ENCODE measurements around the gene CTCF. TPM values are rescaled to one million over a fixed set of nuclear protein-coding genes. Genes with fewer than 3 reads are reported as not detected.

The CTCF gene
- total and polyA plus RNA-seq, 2 donors (not counting 1 experiment from before 2014, with no cell fraction given), result 20.0 to 20.9 TPM

DNA sequence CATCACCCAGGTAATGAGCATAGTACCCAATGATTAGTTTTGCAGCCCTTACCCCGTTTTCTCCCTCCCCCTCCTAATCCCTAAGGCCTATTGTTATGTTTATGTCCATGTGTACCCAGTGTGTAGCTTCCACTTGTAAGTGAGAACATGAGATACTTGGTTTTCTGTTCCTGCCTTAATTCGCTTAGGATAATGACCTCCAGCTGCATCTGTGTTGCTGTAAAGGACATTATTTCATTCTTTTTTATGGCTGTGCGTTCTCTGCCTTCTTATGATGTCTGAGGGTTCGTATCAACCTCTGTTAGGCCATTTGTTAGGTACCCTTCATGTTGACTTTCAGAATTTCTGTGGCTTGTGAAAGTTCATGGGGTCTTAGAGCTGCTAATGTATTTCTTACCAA lies 31.0 kb downstream of the CTCF start:
- H3K27me3 ChIP-seq (ENCODE audit: control insufficient read depth, insufficient read depth, low read length), result no peaks in the 10 kb centered on the region
- no peak overlapping the region for H3K9ac ChIP-seq (ENCODE audit: insufficient read depth, low read length)
- DNase-seq (ENCODE audit: low read depth in 2 of 2), result peak in 1 of 2 donors; percentile 12
- H3K79me2 ChIP-seq (ENCODE audit: control insufficient read depth, insufficient read depth, low read length), result peaks cover 23% of the 10 kb centered on the region
- H3K4me3 ChIP-seq (replicated peaks in 1 of 4; ENCODE audit: control extremely low read depth in 1 of 4, insufficient read depth in 1 of 4, low read depth in 3 of 4, low read length in 4 of 4), result no peak overlapping the region
- TF ChIP-seq, protein P1, sequence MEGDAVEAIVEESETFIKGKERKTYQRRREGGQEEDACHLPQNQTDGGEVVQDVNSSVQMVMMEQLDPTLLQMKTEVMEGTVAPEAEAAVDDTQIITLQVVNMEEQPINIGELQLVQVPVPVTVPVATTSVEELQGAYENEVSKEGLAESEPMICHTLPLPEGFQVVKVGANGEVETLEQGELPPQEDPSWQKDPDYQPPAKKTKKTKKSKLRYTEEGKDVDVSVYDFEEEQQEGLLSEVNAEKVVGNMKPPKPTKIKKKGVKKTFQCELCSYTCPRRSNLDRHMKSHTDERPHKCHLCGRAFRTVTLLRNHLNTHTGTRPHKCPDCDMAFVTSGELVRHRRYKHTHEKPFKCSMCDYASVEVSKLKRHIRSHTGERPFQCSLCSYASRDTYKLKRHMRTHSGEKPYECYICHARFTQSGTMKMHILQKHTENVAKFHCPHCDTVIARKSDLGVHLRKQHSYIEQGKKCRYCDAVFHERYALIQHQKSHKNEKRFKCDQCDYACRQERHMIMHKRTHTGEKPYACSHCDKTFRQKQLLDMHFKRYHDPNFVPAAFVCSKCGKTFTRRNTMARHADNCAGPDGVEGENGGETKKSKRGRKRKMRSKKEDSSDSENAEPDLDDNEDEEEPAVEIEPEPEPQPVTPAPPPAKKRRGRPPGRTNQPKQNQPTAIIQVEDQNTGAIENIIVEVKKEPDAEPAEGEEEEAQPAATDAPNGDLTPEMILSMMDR (conservative IDR thresholded peaks at IDR 0.05 in 1 of 2, IDR thresholded peaks at IDR 0.05 in 1 of 2; ENCODE audit: low read depth in 1 of 2, low read length in 2 of 2), result no peak
- TF ChIP-seq EZH2 (IDR thresholded peaks at IDR 0.05; ENCODE audit: low read length, missing control alignments), result no peak
- H3K27ac ChIP-seq (ENCODE audit: insufficient read depth, low read length), result no peak overlapping the region
- no peak overlapping the region for H3K4me2 ChIP-seq (ENCODE audit: extremely low read depth, insufficient read depth, low read length)
- H3K36me3 ChIP-seq (ENCODE audit: control insufficient read depth, insufficient read depth, low read length), result no peaks in the 10 kb centered on the region
- H2AFZ ChIP-seq (ENCODE audit: low read length), result no peak overlapping the region
- no peaks in the 10 kb centered on the region for H3K9me3 ChIP-seq (ENCODE audit: control insufficient read depth, insufficient read depth, low read depth, low read length)
- no peaks in the 10 kb centered on the region for H3K4me1 ChIP-seq (ENCODE audit: control insufficient read depth, extremely low read depth, insufficient read depth, low read length)
- H4K20me1 ChIP-seq (ENCODE audit: control insufficient read depth, extremely low read depth, insufficient read depth, low read length), result no peaks in the 10 kb centered on the region

DNA sequence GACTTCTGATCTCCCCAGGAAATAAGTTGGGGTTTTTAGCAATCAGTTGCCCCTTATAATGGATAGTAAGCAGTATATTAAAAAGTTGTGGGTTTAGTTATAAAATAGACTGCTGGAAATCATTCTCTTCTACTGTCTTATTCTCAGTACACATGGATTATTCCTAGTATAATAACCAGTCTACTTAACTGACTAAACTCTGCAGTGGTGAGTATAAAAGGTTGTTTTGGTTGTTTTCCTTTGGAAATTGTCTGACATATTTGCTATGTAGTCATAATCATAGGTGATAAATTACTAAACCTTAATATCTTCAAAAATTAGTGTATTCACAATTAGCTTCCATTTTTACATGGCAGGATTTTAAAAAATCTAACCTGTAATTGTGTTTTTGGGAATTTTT lies 31.4 kb downstream of the CTCF start:
- Histone ChIP-seq H3K79me2 (ENCODE audit: control insufficient read depth, insufficient read depth, low read length) (peaks cover 23% of the 10 kb centered on the region), H3K4me3 (replicated peaks in 1 of 4; ENCODE audit: control extremely low read depth in 1 of 4, insufficient read depth in 1 of 4, low read depth in 3 of 4, low read length in 4 of 4) (no peak overlapping the region), H3K9me3 (ENCODE audit: control insufficient read depth, insufficient read depth, low read depth, low read length) (no peaks in the 10 kb centered on the region), H3K9ac (ENCODE audit: insufficient read depth, low read length) (no peak overlapping the region), H3K27ac (ENCODE audit: insufficient read depth, low read length) (no peak overlapping the region), H3K4me1 (ENCODE audit: control insufficient read depth, extremely low read depth, insufficient read depth, low read length) (no peaks in the 10 kb centered on the region), H3K27me3 (ENCODE audit: control insufficient read depth, insufficient read depth, low read length) (no peaks in the 10 kb centered on the region), H3K36me3 (ENCODE audit: control insufficient read depth, insufficient read depth, low read length) (no peaks in the 10 kb centered on the region), H3K4me2 (ENCODE audit: extremely low read depth, insufficient read depth, low read length) (no peak overlapping the region), H2AFZ (ENCODE audit: low read length) (no peak overlapping the region), H4K20me1 (ENCODE audit: control insufficient read depth, extremely low read depth, insufficient read depth, low read length) (no peaks in the 10 kb centered on the region)
- no peak for DNase-seq (ENCODE audit: low read depth in 2 of 2)
- TF ChIP-seq EZH2 (IDR thresholded peaks at IDR 0.05; ENCODE audit: low read length, missing control alignments), result no peak
- TF ChIP-seq, protein P1 (conservative IDR thresholded peaks at IDR 0.05 in 1 of 2, IDR thresholded peaks at IDR 0.05 in 1 of 2; ENCODE audit: low read depth in 1 of 2, low read length in 2 of 2), result no peak

DNA sequence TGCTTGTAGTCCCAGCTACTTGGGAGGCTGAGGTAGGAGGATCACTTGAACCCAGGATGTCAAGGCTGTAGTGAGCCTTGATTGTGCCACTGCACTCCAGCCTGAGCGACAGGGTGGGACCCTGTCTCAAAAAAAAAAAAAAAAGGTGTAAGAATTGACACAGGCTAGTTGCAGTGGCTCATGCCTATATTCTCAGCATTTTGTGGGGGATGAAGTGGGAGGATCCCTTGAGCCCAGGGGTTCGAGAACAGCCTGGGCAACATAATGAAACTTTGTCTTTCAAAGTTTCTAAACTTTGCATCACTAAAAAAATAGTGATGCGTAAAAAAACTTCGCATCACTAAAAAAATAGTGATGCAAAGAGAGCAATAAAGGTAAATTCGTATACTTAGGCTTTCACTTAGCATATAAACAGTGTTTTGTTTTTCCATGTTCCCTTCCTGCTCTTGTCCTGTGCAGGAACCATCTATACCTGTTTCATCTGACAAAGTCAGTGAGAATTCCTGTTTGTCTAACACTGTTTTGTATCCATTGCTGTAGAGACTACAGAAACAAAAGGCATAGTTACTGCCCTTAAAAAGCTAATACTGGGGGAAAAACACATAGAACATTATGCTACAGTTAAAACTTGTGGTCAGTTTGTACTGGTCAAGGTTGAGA lies 32.1 kb downstream of the CTCF start:
- no peaks in the 10 kb centered on the region for H3K36me3 ChIP-seq (ENCODE audit: control insufficient read depth, insufficient read depth, low read length)
- no peaks in the 10 kb centered on the region for H4K20me1 ChIP-seq (ENCODE audit: control insufficient read depth, extremely low read depth, insufficient read depth, low read length)
- no peak overlapping the region for H3K4me3 ChIP-seq (replicated peaks in 1 of 4; ENCODE audit: control extremely low read depth in 1 of 4, insufficient read depth in 1 of 4, low read depth in 3 of 4, low read length in 4 of 4)
- no peak overlapping the region for H2AFZ ChIP-seq (ENCODE audit: low read length)
- DNase-seq (ENCODE audit: low read depth in 2 of 2), result no peak
- no peaks in the 10 kb centered on the region for H3K27me3 ChIP-seq (ENCODE audit: control insufficient read depth, insufficient read depth, low read length)
- no peaks in the 10 kb centered on the region for H3K4me1 ChIP-seq (ENCODE audit: control insufficient read depth, extremely low read depth, insufficient read depth, low read length)
- H3K9me3 ChIP-seq (ENCODE audit: control insufficient read depth, insufficient read depth, low read depth, low read length), result no peaks in the 10 kb centered on the region
- no peak overlapping the region for H3K9ac ChIP-seq (ENCODE audit: insufficient read depth, low read length)
- H3K79me2 ChIP-seq (ENCODE audit: control insufficient read depth, insufficient read depth, low read length), result peaks cover 23% of the 10 kb centered on the region
- H3K4me2 ChIP-seq (ENCODE audit: extremely low read depth, insufficient read depth, low read length), result no peak overlapping the region
- TF ChIP-seq EZH2 (IDR thresholded peaks at IDR 0.05; ENCODE audit: low read length, missing control alignments), result no peak
- TF ChIP-seq, protein P1 (conservative IDR thresholded peaks at IDR 0.05 in 1 of 2, IDR thresholded peaks at IDR 0.05 in 1 of 2; ENCODE audit: low read depth in 1 of 2, low read length in 2 of 2), result no peak
- no peak overlapping the region for H3K27ac ChIP-seq (ENCODE audit: insufficient read depth, low read length)
